Endothelial cell of umbilical vein (primary cell): ENCODE data around the gene ATP6V1E1.

ENCODE experiments used
- CTCF ChIP-seq, 2 donors: IDR thresholded peaks; 1 replicate in 1 of 2; 2 replicates in 1 of 2; pipeline ENCODE4 v1.5.1; 2011; ENCODE audit warnings: low read length in 2 of 2, mild to moderate bottlenecking in 2 of 2, moderate library complexity in 2 of 2, control low read depth in 1 of 2, inconsistent platforms in 1 of 2, low read depth in 1 of 2; ENCODE audit not compliant: insufficient read depth in 1 of 2; ENCODE audit errors: extremely low read depth in 1 of 2
- EZH2 ChIP-seq: IDR thresholded peaks from 2 replicates; pipeline ENCODE4 v1.6.1; 2012; ENCODE audit warnings: borderline replicate concordance, low read depth, mild to moderate bottlenecking, moderate library complexity, low read length, inconsistent platforms; ENCODE audit not compliant: severe bottlenecking
- FOS ChIP-seq: IDR thresholded peaks from 2 replicates; pipeline ENCODE4 v1.6.1; 2011; ENCODE audit warnings: mild to moderate bottlenecking, low read length, moderate library complexity, borderline replicate concordance; ENCODE audit not compliant: insufficient read depth
- GATA2 ChIP-seq: IDR thresholded peaks from 2 replicates; pipeline ENCODE4 v1.7.0; 2011; ENCODE audit warnings: low read depth, mild to moderate bottlenecking, moderate library complexity, mixed read lengths, low read length; ENCODE audit not compliant: insufficient read length, insufficient read depth
- JUN ChIP-seq: IDR thresholded peaks from 2 replicates; pipeline ENCODE4 v1.6.1; 2011; ENCODE audit warnings: borderline replicate concordance, low read depth; ENCODE audit not compliant: insufficient read length, insufficient read depth
- MYC ChIP-seq: IDR thresholded peaks from one replicate; pipeline ENCODE4 v1.6.1; 2011; ENCODE audit warnings: mild to moderate bottlenecking, low read depth, low read length
- POLR2A ChIP-seq: IDR thresholded peaks from 2 replicates; pipeline ENCODE4 v1.6.1; 2012; ENCODE audit warnings: low read depth, mild to moderate bottlenecking, control low read depth, low read length
- POLR2AphosphoS5 ChIP-seq: IDR thresholded peaks from 2 replicates; pipeline ENCODE4 v1.6.1; 2012; ENCODE audit warnings: low read depth, mild to moderate bottlenecking, control low read depth, low read length, moderate library complexity; ENCODE audit not compliant: insufficient read depth
- TF ChIP-seq, protein P1 (sequence below): IDR thresholded peaks from 2 replicates; pipeline ENCODE4 v1.6.1; 2011; ENCODE audit not compliant: insufficient read depth, insufficient read length

DNA sequence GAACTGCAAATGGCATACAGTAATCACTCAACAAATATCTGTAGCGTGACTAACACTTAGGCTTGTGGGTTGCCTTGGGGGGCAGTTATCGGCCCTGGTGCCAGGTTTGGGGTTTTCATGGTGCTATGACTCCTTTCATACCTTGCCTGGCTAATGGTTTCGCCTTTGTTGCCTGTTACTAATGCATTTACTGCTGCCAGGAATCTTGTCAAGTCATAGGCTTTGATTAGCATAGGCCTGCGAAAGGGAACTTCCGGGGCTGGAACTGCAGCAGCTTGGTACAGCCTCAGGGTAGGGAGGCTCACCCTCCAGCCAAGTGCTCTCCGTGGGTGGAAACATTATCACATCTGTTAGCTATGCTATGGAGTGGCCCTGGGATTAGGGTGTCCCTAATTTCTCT is 52.1 kb downstream of the ATP6V1E1 start:
- no peak for TF ChIP-seq CTCF (IDR thresholded peaks at IDR 0.05; ENCODE audit: extremely low read depth in 1 of 2, insufficient read depth in 1 of 2, low read depth in 1 of 2, low read length in 2 of 2)
- TF ChIP-seq, protein P1, sequence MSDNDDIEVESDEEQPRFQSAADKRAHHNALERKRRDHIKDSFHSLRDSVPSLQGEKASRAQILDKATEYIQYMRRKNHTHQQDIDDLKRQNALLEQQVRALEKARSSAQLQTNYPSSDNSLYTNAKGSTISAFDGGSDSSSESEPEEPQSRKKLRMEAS, result no peak
- TF ChIP-seq EZH2, result no peak
- no peak for TF ChIP-seq POLR2A
- TF ChIP-seq POLR2AphosphoS5, result no peak
- TF ChIP-seq JUN, result no peak
- no peak for TF ChIP-seq GATA2
- no peak for TF ChIP-seq MYC
- TF ChIP-seq FOS, result no peak
